ENCODE data around the gene SPOCK1.

The SPOCK1 gene

DNA sequence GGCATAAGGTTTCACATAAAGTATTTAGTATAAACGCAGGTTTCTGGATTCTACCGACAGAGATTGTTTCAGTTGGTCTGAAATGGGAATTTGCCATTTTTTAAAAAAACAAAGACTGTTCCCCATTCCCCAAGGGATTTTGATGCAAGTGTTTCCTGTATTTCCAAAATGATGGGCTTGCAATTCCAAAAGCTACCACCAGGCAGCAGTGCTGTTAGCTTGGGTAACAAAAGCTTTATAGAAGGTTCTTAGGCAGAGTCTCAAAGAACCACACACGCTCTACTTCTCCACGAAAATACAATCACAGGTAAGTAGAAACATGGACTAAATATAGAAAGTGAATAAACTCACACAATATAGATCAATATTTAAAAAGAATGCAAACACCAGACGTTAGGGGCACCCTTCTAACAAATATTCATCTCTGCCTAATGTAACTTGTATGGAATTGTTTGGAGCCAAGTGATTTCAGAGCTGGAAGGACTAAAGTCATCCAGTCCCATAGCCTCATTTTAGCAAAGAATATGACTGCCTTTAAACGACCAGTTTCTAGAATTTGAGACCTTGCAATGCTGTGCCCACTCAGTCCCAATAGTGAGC, 154.3 kb downstream of the SPOCK1 start:
- H3K4me3 ChIP-seq (ENCODE audit: control insufficient read depth, low read depth, low read length), result no peak overlapping the region
- peak; percentile 89 for TF ChIP-seq CTCF (IDR thresholded peaks at IDR 0.05; ENCODE audit: control insufficient read depth, insufficient read depth, low read depth, low read length, missing control alignments)

GRCh38 chr5:137344021-137344420, 155.1 kb downstream of the SPOCK1 start:
- no peak for TF ChIP-seq CTCF (IDR thresholded peaks at IDR 0.05; ENCODE audit: control insufficient read depth, insufficient read depth, low read depth, low read length, missing control alignments)
- no peak overlapping the region for H3K4me3 ChIP-seq (ENCODE audit: control insufficient read depth, low read depth, low read length)
- no peak for DNase-seq (ENCODE audit: low read depth)

More for the DNA sequence above, 154.3 kb downstream of the SPOCK1 start:
- peak; percentile 24 for DNase-seq (ENCODE audit: low read depth)

GRCh38 chr5:137342764-137343163, 156.4 kb downstream of the SPOCK1 start:
- H3K4me3 ChIP-seq (ENCODE audit: control insufficient read depth, low read depth, low read length), result no peak overlapping the region
- DNase-seq (ENCODE audit: low read depth), result no peak
- no peak for TF ChIP-seq CTCF (IDR thresholded peaks at IDR 0.05; ENCODE audit: control insufficient read depth, insufficient read depth, low read depth, low read length, missing control alignments)

DNA sequence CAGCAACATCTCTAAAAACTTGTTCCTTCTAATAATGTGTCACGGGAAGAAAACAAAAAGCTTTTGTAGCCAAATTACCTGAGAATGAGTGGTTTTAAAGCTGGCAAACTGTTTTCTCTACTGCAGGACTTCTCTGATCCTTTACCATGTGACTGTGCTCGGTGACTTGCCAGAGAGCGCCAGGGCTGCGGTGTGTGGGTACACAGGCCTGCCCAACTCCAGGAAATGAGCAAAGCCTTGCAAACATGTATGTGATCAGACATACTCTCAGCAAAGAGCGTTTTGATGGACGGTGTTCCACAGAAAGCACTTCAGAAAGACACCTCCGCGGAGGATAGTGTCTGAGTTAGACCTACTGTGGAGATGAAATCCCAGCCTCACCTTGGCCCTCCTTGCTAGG, 157.3 kb downstream of the SPOCK1 start:
- no peak for TF ChIP-seq CTCF (IDR thresholded peaks at IDR 0.05; ENCODE audit: control insufficient read depth, insufficient read depth, low read depth, low read length, missing control alignments)
- no peak overlapping the region for H3K4me3 ChIP-seq (ENCODE audit: control insufficient read depth, low read depth, low read length)
- no peak for DNase-seq (ENCODE audit: low read depth)

DNA sequence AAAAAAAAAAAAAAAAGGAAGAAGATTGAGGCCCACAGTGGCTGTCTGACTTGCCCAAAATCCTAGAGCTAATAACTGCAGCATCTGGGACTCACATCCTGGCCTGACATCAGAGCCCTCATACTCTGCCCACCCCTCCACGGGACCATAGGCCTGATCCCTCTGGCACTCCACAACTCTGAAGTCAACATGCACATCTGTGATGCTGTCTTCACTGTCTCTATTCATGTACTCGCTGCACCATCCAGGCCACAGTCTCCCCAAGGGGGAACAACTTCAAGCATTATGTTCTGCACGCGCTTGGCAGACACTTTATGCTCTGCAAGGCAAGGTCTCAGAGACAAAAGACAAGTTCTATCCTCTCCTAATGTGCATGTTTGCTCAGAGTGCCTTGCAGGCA, 158.2 kb downstream of the SPOCK1 start:
- TF ChIP-seq CTCF (IDR thresholded peaks at IDR 0.05; ENCODE audit: control insufficient read depth, insufficient read depth, low read depth, low read length, missing control alignments), result no peak
- H3K4me3 ChIP-seq (ENCODE audit: control insufficient read depth, low read depth, low read length), result no peak overlapping the region
- no peak for DNase-seq (ENCODE audit: low read depth)

DNA sequence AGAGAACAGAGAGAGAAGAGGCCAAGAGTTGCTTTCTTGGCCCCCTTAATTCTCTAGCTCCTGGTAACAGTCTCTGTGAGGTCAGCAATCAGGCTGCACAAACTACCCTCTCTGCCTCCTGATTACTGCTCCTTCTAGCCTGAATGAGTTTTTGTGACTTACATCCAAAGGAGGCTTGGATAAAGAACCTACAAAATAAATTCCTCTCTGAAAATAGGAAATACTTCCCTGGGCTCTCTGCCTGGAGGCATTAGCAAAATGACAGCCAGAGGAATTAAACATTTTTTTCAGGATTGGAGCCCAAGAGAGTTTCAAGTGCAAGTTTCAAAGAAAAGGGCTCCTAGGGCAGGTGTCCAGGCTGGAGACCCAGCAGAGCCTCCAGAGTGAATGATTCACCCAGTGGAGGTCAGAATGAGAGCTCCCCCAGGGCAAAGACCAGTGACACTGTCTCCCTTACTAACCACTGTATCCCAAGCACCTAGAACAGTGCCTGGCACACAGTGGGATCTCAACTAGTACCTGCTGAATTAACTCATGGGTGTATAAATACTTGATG, 162.5 kb downstream of the SPOCK1 start:
- TF ChIP-seq CTCF (IDR thresholded peaks at IDR 0.05; ENCODE audit: control insufficient read depth, insufficient read depth, low read depth, low read length, missing control alignments), result no peak
- no peak for DNase-seq (ENCODE audit: low read depth)
- H3K4me3 ChIP-seq (ENCODE audit: control insufficient read depth, low read depth, low read length), result no peak overlapping the region
